Measurements from ENCODE around the gene TRIM8. TPM values are rescaled to one million over a fixed set of nuclear protein-coding genes. Genes with fewer than 3 reads are reported as not detected.

Gene TRIM8
- total and polyA plus RNA-seq, 2 of the 4 experiments (the other 2 are of a cell fraction) = 25.5 to 126 TPM

DNA sequence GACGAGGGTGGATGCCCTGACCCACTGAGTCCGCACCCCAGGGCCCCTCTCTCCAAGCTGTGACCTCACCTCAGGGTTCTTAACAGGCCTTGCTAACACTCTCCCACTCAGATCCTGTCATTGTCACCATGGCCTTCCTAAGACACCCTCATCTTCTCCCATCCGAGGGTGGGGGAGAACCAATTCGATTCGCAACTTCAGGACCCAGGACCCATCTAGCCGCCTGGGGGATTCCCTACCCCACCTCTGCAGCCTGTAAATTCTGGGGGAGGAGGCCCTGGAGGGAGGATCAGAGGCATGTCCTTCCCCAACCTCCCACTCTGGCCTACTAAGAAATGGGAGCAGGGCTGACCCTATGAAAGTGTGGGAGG, 17.4 kb downstream of the TRIM8 start:
- no TSS peak for BruUV-seq (replicated peaks)
- Histone ChIP-seq H2BK120ac (ENCODE audit: low read depth, low read length) (peak overlapping the region; percentile 18), H4K20me1 (ENCODE audit: insufficient read depth, low read length) (peaks cover 35% of the 10 kb centered on the region), H2AK5ac (ENCODE audit: low read depth, low read length) (peak overlapping the region; percentile 59), H3K14ac (replicated peaks; ENCODE audit: low read depth, low read length) (no peak overlapping the region), H3K9me3 (ENCODE audit: control insufficient read depth, insufficient read depth, low read length) (no peaks in the 10 kb centered on the region), H2AK9ac (replicated peaks; ENCODE audit: low read depth, low read length, poor library complexity) (peak overlapping the region; percentile 7), H3K4me2 (ENCODE audit: low read depth, low read length) (no peak overlapping the region), H3K9me1 (ENCODE audit: insufficient read depth, low read length) (peaks cover 19% of the 10 kb centered on the region), H3K36me3 (ENCODE audit: control insufficient read depth, insufficient read depth, low read length) (peaks cover 24% of the 10 kb centered on the region), H3K56ac (ENCODE audit: extremely low read depth, insufficient read depth, low read length) (no peak overlapping the region), H3K4me1 (ENCODE audit: control insufficient read depth, insufficient read depth, low read length) (peaks cover 19% of the 10 kb centered on the region), H3K4ac (ENCODE audit: low read depth, low read length) (peak overlapping the region; percentile 51), H3K79me1 (ENCODE audit: low read depth in 1 of 2, low read length in 2 of 2) (peaks cover 0 to 38% of the 10 kb centered on the region in 2 experiments; a peak in 3 of 4 replicates), H3K9ac (ENCODE audit: low read depth, low read length) (no peak overlapping the region), H2AFZ (replicated peaks; ENCODE audit: low read length, poor library complexity) (peak overlapping the region; percentile 78), H4K8ac (ENCODE audit: low read depth in 2 of 2, low read length in 2 of 2) (peak overlapping the region; percentile 16 to 40; a peak in 1 of 4 replicates), H3K4me3 (ENCODE audit: insufficient read depth, low read depth, low read length) (no peak overlapping the region), H4K91ac (ENCODE audit: insufficient read depth, low read depth, low read length) (no peak overlapping the region), H3K18ac (ENCODE audit: low read depth, low read length) (0 out of 2 replicates have a peak overlapping the region, but pooled peaks have one; percentile 1), H3K27ac (ENCODE audit: insufficient read depth, low read length) (peak overlapping the region; percentile 6; the same call in 1 of the 2 replicates), H2BK5ac (ENCODE audit: low read depth, low read length, poor library complexity, severe bottlenecking) (no peak overlapping the region), H3K23ac (ENCODE audit: low read depth, low read length) (no peak overlapping the region), H2BK15ac (ENCODE audit: low read depth, low read length) (no peak overlapping the region), H4K5ac (ENCODE audit: low read depth, low read length) (no peak overlapping the region), H2BK20ac (ENCODE audit: low read depth, low read length) (no peak overlapping the region; the same call in 1 of the 2 replicates), H3K27me3 (ENCODE audit: control insufficient read depth, insufficient read depth, low read length) (no peaks in the 10 kb centered on the region)
- WGBS, 2 experiments (ENCODE audit: extremely low coverage in 2 of 2, insufficient read length in 1 of 2) = no CpG with 5 or more reads among the region's 6 CpGs
- POLR2A ChIA-PET (ENCODE audit: unreplicated experiment) = no interaction called here
- in situ Hi-C loops (cut with MboI; ENCODE audit: low sequenced_read_pairs) (no loop called here), dilution Hi-C loops (cut with HindIII; ENCODE audit: low sequenced_read_pairs, unreplicated experiment) (no loop called here), intact Hi-C loops (cut with micrococcal nuclease) (no loop called here)
- no peak for TF ChIP-seq CEBPB (IDR thresholded peaks at IDR 0.05; ENCODE audit: low read depth, low read length)
- TF ChIP-seq, protein P1, sequence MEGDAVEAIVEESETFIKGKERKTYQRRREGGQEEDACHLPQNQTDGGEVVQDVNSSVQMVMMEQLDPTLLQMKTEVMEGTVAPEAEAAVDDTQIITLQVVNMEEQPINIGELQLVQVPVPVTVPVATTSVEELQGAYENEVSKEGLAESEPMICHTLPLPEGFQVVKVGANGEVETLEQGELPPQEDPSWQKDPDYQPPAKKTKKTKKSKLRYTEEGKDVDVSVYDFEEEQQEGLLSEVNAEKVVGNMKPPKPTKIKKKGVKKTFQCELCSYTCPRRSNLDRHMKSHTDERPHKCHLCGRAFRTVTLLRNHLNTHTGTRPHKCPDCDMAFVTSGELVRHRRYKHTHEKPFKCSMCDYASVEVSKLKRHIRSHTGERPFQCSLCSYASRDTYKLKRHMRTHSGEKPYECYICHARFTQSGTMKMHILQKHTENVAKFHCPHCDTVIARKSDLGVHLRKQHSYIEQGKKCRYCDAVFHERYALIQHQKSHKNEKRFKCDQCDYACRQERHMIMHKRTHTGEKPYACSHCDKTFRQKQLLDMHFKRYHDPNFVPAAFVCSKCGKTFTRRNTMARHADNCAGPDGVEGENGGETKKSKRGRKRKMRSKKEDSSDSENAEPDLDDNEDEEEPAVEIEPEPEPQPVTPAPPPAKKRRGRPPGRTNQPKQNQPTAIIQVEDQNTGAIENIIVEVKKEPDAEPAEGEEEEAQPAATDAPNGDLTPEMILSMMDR (conservative IDR thresholded peaks at IDR 0.05; ENCODE audit: low read depth, low read length) = no peak
- TF ChIP-seq POLR2A (IDR thresholded peaks at IDR 0.05; ENCODE audit: low read depth, low read length) = no peak
- no peak for TF ChIP-seq MAZ (IDR thresholded peaks at IDR 0.05; ENCODE audit: borderline replicate concordance, low read depth, low read length)
- TF ChIP-seq RCOR1 (IDR thresholded peaks at IDR 0.05; ENCODE audit: insufficient replicate concordance, low read length) = no peak
- TF ChIP-seq FOS (IDR thresholded peaks at IDR 0.05; ENCODE audit: low read depth, low read length) = no peak
- TF ChIP-seq RFX5 (IDR thresholded peaks at IDR 0.05; ENCODE audit: low read depth, low read length) = no peak
- TF ChIP-seq CHD1 (IDR thresholded peaks at IDR 0.05; ENCODE audit: low read depth, low read length) = no peak
- TF ChIP-seq SMC3 (IDR thresholded peaks at IDR 0.05; ENCODE audit: low read depth, low read length) = no peak
- no peak for TF ChIP-seq MXI1 (IDR thresholded peaks at IDR 0.05; ENCODE audit: borderline replicate concordance, low read depth, low read length)
- no peak for TF ChIP-seq RAD21 (IDR thresholded peaks at IDR 0.05; ENCODE audit: low read length)
- TF ChIP-seq, protein P2, sequence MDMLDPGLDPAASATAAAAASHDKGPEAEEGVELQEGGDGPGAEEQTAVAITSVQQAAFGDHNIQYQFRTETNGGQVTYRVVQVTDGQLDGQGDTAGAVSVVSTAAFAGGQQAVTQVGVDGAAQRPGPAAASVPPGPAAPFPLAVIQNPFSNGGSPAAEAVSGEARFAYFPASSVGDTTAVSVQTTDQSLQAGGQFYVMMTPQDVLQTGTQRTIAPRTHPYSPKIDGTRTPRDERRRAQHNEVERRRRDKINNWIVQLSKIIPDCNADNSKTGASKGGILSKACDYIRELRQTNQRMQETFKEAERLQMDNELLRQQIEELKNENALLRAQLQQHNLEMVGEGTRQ (IDR thresholded peaks at IDR 0.05; ENCODE audit: low read depth, low read length) = no peak
- TF ChIP-seq MAFK (IDR thresholded peaks at IDR 0.05; ENCODE audit: low read depth, low read length) = no peak
- TF ChIP-seq BHLHE40 (IDR thresholded peaks at IDR 0.05; ENCODE audit: low read depth, low read length) = no peak
- TF ChIP-seq, protein P3, sequence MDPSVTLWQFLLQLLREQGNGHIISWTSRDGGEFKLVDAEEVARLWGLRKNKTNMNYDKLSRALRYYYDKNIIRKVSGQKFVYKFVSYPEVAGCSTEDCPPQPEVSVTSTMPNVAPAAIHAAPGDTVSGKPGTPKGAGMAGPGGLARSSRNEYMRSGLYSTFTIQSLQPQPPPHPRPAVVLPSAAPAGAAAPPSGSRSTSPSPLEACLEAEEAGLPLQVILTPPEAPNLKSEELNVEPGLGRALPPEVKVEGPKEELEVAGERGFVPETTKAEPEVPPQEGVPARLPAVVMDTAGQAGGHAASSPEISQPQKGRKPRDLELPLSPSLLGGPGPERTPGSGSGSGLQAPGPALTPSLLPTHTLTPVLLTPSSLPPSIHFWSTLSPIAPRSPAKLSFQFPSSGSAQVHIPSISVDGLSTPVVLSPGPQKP (IDR thresholded peaks at IDR 0.05; ENCODE audit: borderline replicate concordance, low read depth, low read length) = no peak
- TF ChIP-seq NFE2L2 (IDR thresholded peaks at IDR 0.05; ENCODE audit: low read depth, low read length) = no peak
- CTCF ChIA-PET = interaction anchor here (0.6 to 0.9 kb wide), 2 partner anchors 14 to 16 kb away, joined by 3 read pairs; no protein-coding TSS in a partner anchor
- ATAC-seq (ENCODE audit: low read depth) (peak; percentile 8), DNase-seq (no peak)
